SU-DHL-6 (cell line): ENCODE measurements around the gene RNU6-1.

Experiments
- CTCF ChIP-seq: fragments of 200-600 bp; sonication (generic); IDR thresholded peaks from one replicate; pipeline ENCODE4 v1.5.1; 2017; ENCODE audit warnings: antibody characterized with exemption, mild to moderate bottlenecking, low read length, moderate library complexity; ENCODE audit not compliant: insufficient read depth, poor library complexity, severe bottlenecking
- EZH2phosphoT487 ChIP-seq: fragments of 200-600 bp; sonication (generic), shearing (Covaris generic); conservative IDR thresholded peaks from 2 replicates; pipeline ENCODE4 v1.6.1; 2018; ENCODE audit warnings: mild to moderate bottlenecking, antibody characterized with exemption, low read length, moderate library complexity, mixed read lengths

- peak; percentile 71 for TF ChIP-seq CTCF
- no peak for TF ChIP-seq EZH2phosphoT487
These were observed 23.7 kb upstream of the RNU6-1 start for GRCh38 chr15:67863442-67863987.
